ENCODE measurements around the gene HS6ST3. TPM values are rescaled to one million over a fixed set of nuclear protein-coding genes. Genes with fewer than 3 reads are reported as not detected.

Gene HS6ST3
- total RNA-seq, 1 donor from 2014 or later = not detected

- peak in 1 of 2 donors; percentile 73 for DNase-seq (ENCODE audit: low read depth in 2 of 2)
Measured at GRCh38 chr13:96650301-96650886, 560.5 kb downstream of the HS6ST3 start.

- DNase-seq (ENCODE audit: low read depth in 2 of 2) = no peak
Measured at GRCh38 chr13:96651598-96651997, 561.7 kb downstream of the HS6ST3 start.

GRCh38 chr13:96652506-96652905, 562.6 kb downstream of the HS6ST3 start:
- DNase-seq (ENCODE audit: low read depth in 2 of 2) = no peak

- DNase-seq (ENCODE audit: low read depth in 2 of 2) = no peak
Measured at GRCh38 chr13:96661612-96662011, 571.7 kb downstream of the HS6ST3 start.

- DNase-seq (ENCODE audit: low read depth in 2 of 2) = no peak
Measured at GRCh38 chr13:96662036-96662435, 572.1 kb downstream of the HS6ST3 start.

- DNase-seq (ENCODE audit: low read depth in 2 of 2) = no peak
Measured at GRCh38 chr13:96667294-96668018, 577.5 kb downstream of the HS6ST3 start.

- DNase-seq (ENCODE audit: low read depth in 2 of 2) = no peak
Measured at GRCh38 chr13:96671073-96671472, 581.2 kb downstream of the HS6ST3 start.

- DNase-seq (ENCODE audit: low read depth in 2 of 2) = no peak
Measured at GRCh38 chr13:96672016-96672415, 582.1 kb downstream of the HS6ST3 start.

GRCh38 chr13:96673825-96674224, 583.9 kb downstream of the HS6ST3 start:
- peak in 1 of 2 donors; percentile 6 for DNase-seq (ENCODE audit: low read depth in 2 of 2)

GRCh38 chr13:96677029-96677428, 587.1 kb downstream of the HS6ST3 start:
- DNase-seq (ENCODE audit: low read depth in 2 of 2) = no peak

GRCh38 chr13:96678801-96679200, 588.9 kb downstream of the HS6ST3 start:
- DNase-seq (ENCODE audit: low read depth in 2 of 2) = no peak

- no peak for DNase-seq (ENCODE audit: low read depth in 2 of 2)
Measured at GRCh38 chr13:96680898-96681297, 591.0 kb downstream of the HS6ST3 start.

- no peak for DNase-seq (ENCODE audit: low read depth in 2 of 2)
Measured at GRCh38 chr13:96681766-96682165, 591.9 kb downstream of the HS6ST3 start.

GRCh38 chr13:96684469-96684868, 594.6 kb downstream of the HS6ST3 start:
- no peak for DNase-seq (ENCODE audit: low read depth in 2 of 2)

GRCh38 chr13:96684907-96685306, 595.0 kb downstream of the HS6ST3 start:
- no peak for DNase-seq (ENCODE audit: low read depth in 2 of 2)

- no peak for DNase-seq (ENCODE audit: low read depth in 2 of 2)
Measured at GRCh38 chr13:96686286-96686685, 596.4 kb downstream of the HS6ST3 start.

- no peak for DNase-seq (ENCODE audit: low read depth in 2 of 2)
Measured at GRCh38 chr13:96687191-96687590, 597.3 kb downstream of the HS6ST3 start.

- DNase-seq (ENCODE audit: low read depth in 2 of 2) = no peak
Measured at GRCh38 chr13:96690998-96691397, 601.1 kb downstream of the HS6ST3 start.

GRCh38 chr13:96696389-96696900, 606.5 kb downstream of the HS6ST3 start:
- DNase-seq (ENCODE audit: low read depth in 2 of 2) = no peak

- peak in 1 of 2 donors; percentile 1 for DNase-seq (ENCODE audit: low read depth in 2 of 2)
Measured at GRCh38 chr13:96700657-96701056, 610.8 kb downstream of the HS6ST3 start.

GRCh38 chr13:96707146-96707545, 617.2 kb downstream of the HS6ST3 start:
- no peak for DNase-seq (ENCODE audit: low read depth in 2 of 2)

GRCh38 chr13:96710166-96710862, 620.4 kb downstream of the HS6ST3 start:
- no peak for DNase-seq (ENCODE audit: low read depth in 2 of 2)

All from lung microvascular endothelial cell (primary cell).